Skeletal muscle cell (primary cell): ENCODE data around the gene TIMM44.

Experiments used
- DNase-seq: peaks from one replicate; pipeline ENCODE4 v3.0.0-alpha.2; 2010; ENCODE audit warnings: low read depth
- H3K4me3 ChIP-seq: 2 replicates; pipeline ENCODE4 v1.5.1; 2011; ENCODE audit warnings: low read depth, mild to moderate bottlenecking, control low read depth, low read length, moderate library complexity

Gene TIMM44, protein sequence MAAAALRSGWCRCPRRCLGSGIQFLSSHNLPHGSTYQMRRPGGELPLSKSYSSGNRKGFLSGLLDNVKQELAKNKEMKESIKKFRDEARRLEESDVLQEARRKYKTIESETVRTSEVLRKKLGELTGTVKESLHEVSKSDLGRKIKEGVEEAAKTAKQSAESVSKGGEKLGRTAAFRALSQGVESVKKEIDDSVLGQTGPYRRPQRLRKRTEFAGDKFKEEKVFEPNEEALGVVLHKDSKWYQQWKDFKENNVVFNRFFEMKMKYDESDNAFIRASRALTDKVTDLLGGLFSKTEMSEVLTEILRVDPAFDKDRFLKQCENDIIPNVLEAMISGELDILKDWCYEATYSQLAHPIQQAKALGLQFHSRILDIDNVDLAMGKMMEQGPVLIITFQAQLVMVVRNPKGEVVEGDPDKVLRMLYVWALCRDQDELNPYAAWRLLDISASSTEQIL

GRCh38 chr19:7943444-7944176, at the start of gene TIMM44:
TIMM44 (minus strand) TSS chr19:7943666; CDS start chr19:7943651, 15 bp downstream.
- peak within 1 kb of the TSS; percentile 97 for H3K4me3 ChIP-seq
- DNase-seq: peak; percentile 98

- DNase-seq: no peak
- H3K4me3 ChIP-seq: no peak overlapping the region
These were observed 49.1 kb upstream of the TIMM44 start for GRCh38 chr19:7992575-7992974.

DNA sequence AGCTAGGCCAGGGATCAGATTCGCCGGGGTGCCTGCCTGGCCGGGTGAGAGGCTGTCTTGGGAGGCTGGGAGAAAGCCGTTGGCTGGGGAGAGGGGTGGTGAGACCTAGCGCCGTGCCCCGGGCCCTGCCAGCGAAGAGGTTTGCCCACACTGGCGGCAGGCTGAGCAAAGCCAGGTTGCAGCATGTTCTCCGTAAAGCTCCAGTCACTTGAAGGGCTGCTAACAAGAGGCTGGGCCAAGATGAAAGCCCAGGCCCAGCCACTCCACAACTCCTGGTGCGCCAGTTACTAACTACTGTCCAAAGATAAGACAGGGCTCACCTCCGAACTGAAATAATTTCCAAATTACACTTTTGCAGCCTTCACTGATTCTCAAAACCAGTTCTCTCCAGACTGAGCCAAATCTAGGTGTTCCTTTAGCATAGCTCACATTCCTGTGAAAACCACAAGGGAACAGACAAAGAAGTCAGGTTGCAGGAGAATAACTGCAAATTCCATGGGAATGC, 45.7 kb upstream of the TIMM44 start:
- H3K4me3 ChIP-seq: no peak overlapping the region
- no peak for DNase-seq

DNA sequence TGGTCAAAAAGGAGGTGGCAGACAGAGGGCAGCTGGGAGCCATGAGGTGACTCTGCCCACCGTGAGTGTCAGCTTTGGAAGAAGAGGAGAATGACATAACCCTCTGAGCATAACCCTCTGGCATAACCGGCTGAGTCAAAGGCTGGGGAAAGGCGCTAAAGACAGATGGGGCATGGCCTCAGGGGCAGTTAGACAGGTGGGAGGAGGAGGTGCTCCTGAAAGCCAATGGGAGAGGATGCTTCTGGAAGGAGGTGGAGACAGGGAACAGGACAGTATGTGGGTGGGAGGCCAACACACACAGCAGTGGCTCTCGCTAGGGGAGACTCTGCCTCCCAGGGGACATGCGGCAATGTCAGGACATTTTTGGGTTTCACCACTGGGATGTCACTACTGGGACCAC, 44.8 kb upstream of the TIMM44 start:
- DNase-seq: no peak

DNA sequence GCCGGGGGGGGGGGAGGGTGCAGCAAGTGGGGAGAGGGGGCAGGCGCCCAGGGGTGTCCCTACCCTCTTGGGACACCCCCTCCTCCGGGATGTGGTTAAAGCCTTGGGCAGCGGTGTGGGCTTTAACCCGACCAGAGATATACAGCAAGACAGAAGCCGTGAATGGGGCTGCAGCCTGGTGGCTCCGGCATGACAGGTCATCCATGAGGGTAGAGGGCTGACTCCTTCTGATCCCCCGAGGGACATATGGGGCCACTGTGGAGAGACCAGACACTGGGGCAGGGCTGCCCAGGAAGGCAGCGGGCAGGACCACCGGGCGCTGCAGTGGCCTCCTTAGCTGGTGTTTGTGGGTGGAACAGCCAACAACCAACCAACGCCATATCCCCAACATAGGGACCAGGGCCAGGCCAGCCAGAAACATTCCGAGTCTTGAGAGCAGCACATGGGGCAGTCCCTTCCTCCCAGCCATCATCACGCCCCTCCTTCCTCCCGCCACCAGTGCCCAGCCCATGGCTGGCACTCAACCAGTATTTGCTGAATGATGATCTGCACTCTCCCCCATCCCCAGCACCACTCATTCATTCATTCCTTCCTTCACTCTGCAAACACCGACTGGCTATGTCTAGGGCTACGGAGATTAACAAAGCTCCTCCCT, 43.8 kb upstream of the TIMM44 start:
- DNase-seq: no peak
- H3K4me3 ChIP-seq: no peak overlapping the region

More for the DNA sequence above, 44.8 kb upstream of the TIMM44 start:
- no peak overlapping the region for H3K4me3 ChIP-seq

- DNase-seq: no peak
- no peak overlapping the region for H3K4me3 ChIP-seq
These were observed 43.1 kb upstream of the TIMM44 start for GRCh38 chr19:7986321-7987113.

- no peak for DNase-seq
- H3K4me3 ChIP-seq: no peak overlapping the region
These were observed 42.0 kb upstream of the TIMM44 start for GRCh38 chr19:7985481-7985911.

DNA sequence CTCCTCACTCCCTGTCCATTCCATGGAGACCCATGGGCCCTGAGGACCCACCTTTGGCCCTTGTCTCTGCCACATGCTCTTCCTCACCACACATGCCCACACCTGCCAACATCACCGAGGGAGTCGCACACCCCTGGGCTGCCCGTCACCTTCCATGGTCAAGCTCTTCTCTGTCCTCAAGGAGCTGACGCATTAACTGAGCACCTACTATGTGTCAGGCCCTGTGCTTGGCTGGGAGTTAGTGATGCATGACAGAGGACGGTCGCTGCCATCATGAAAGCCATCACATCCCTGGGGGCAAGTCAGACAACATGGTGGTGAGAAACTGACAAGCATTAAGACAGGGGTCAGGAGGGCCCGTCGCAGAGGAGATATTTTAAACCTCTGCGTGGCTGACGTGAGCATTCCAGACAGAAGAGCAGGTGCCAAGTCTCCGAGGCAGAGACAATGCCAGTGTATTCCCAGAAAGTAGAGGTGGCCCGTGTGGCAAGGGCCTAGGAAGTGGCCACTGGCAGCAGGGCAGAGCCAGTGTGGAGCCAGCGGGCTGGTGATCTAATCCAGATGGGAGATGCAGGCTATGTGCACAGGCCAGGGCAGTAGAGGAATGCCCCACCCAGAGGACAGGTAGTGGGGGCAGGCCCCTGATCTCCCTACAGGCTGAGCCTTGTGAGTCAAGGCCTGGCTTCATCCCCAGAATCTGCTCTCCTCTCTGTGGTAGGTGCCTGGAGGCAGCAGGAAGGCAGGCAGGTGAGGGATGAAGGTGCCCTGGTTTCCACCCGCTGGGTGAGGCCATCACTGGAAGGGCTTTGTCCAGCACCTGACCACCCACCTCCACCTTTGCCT, 40.8 kb upstream of the TIMM44 start:
- no peak overlapping the region for H3K4me3 ChIP-seq
- no peak for DNase-seq

DNA sequence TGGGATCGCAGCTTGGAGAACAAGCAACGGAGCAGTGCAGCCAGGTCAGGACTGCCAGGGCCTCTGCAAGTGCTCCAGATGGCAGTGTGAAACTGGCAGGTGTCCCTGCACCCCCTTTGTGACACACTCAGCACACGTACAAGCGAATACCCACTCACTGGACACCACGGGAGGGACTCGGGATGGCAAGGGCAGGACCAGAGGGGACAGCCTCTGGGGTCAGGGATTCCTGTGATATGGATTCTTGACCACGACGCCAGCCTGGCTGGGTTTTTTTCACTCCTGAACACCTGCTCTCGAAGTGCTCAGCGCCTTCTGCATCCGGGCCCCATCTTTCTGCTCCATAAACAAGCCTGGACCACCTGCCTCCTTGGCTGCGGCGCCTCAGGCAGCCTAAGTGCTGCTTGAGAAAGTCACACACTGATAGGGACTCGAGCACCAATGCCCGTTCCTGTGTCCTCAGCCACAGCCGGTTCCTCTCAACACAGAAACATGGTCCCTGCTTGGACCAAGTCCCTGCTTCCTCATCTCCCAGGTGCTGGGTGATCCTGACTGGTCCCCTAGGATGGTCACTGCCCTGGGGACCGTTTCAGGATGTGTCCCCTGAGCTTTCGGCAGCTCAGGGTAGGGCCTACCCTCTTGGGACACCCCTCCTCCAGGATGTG, 40.0 kb upstream of the TIMM44 start:
- DNase-seq: no peak

GRCh38 chr19:7982651-7983099, 39.2 kb upstream of the TIMM44 start:
- DNase-seq: no peak
- no peak overlapping the region for H3K4me3 ChIP-seq

More for the DNA sequence above, 40.0 kb upstream of the TIMM44 start:
- H3K4me3 ChIP-seq: no peak overlapping the region

DNA sequence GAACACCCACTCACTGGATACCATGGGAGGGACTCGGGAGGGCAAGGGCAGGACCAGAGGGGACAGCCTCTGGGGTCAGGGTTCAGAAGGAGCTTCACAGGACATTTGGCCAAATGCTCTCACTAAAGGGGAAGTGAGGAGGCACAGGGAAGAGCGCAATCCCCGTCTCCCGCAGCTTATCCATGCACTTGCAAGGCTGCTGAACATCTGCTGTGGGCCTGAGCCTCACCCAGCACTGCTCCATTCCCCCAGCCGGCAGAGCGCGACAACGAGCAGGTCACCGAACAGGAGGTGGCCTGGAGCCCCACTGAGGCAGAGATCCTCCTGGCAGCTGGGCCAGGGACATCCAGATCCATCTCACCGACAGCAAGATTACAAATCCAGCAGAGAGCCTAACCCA, 38.6 kb upstream of the TIMM44 start:
- no peak for DNase-seq
- H3K4me3 ChIP-seq: no peak overlapping the region

GRCh38 chr19:7981661-7982060, 38.2 kb upstream of the TIMM44 start:
- no peak for DNase-seq
- H3K4me3 ChIP-seq: no peak overlapping the region

DNA sequence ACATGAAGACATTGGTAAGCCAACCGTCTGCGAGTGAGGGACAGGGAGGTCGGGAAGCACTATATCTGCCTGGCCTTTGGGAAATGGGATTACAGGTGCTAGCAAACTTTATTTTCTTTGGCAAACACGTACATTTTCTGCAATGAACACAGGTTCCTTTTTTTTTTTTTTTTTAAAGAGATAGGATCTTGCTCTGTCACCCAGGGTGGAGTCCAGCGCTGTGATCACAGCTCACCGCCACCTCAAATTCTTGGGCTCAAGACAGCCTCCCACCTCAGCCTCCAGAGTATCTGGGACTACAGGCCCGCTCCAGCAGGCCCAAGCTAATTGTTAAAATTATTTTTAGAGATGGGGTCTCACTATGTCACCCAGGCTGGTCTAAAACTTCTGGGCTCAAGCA, 37.7 kb upstream of the TIMM44 start:
- DNase-seq: no peak

DNA sequence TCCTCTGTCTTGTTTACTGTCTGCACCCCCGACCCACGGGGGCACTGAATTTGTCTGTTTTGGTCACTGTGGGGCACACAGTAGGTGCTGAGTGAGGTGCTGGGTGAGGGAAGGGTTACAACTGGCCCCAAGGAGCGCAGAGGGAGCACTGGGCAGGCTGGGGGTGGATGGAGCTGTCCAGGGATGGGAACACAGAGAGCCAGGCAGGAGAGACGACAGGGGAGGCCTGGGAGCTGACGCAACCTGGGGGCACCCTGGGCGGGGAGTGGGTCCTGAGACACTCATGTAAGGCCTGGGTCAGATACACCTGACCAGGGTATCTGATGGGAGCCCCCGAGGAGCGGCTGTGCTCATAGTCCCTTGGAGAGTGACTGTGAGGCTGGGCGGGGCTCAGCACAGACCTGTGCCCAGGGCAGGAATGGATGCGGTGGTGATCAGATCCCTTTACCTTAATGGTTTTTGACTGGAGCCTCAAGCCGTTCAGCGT, 37.2 kb upstream of the TIMM44 start:
- no peak for DNase-seq
- no peak overlapping the region for H3K4me3 ChIP-seq

More for the DNA sequence above, 37.7 kb upstream of the TIMM44 start:
- H3K4me3 ChIP-seq: no peak overlapping the region

DNA sequence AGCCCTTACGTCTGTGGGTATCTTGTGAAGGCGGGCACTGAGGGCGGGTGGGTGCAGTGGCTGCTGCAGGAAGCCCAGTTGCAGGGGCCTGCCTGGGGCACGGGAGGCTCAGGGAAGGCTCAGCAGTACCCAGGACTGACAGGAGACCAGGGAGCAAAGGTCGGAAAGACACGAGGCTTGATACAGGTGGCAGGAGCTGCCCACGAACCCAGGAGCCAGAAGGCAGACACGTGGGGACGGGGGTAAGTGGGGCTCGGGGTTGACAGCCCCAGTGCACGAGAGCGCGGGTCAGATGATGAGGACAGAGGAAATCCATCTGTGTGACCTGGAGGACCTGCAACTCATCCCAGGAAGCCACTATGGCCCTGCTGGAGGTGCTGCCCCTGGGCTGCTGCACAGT, 36.7 kb upstream of the TIMM44 start:
- H3K4me3 ChIP-seq: no peak overlapping the region
- no peak for DNase-seq

- DNase-seq: no peak
These were observed 36.1 kb upstream of the TIMM44 start for GRCh38 chr19:7979559-7979958.

DNA sequence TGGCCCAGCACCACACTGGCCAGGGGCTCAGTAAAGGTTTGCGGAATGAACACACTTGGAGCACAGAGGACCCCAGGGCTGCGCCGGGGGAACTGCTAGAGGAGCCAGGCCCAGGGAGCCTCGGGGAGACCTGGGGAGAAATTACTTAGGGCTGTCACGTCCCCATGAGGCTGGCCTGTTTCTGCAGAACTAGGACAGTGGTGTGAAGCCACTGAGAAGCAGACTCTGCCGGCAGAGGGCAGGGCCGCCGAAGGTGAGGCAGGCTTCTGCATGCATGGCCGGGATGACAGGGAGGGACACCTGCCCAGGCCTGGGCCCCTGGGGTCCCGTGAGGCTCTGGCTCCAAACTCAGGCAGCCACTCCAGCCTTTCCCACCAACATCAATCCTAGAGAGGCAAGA, 35.5 kb upstream of the TIMM44 start:
- no peak overlapping the region for H3K4me3 ChIP-seq
- DNase-seq: no peak

More at GRCh38 chr19:7979559-7979958, 36.1 kb upstream of the TIMM44 start:
- H3K4me3 ChIP-seq: no peak overlapping the region
